Heart right ventricle (tissue), 16 donors: ENCODE results near the gene FRAS1. TPM values are rescaled to one million over a fixed set of nuclear protein-coding genes. Genes with fewer than 3 reads are reported as not detected.
"Not testable (repeated sequence)": the region's sequence is repeated elsewhere in the genome, so short reads cannot be mapped to it uniquely, and the experiment has no call there.

Experiments
- ATAC-seq, 8 donors: fragments of 200-7000 bp; cut with Tn5 transposase; one replicate each; pipeline ENCODE4 v1.9.1; 2020; ENCODE audit warnings: mild to moderate bottlenecking in 8 of 8, moderate library complexity in 8 of 8, moderate number of reproducible peaks in 1 of 8
- DNase-seq, 2 donors: peaks; one replicate each; pipeline ENCODE4 v3.0.0-alpha.2; 2020
- H3K27ac ChIP-seq, 10 donors: fragments of 200-600 bp; sonication (generic) in 2 of 10; one replicate each; pipeline versions ENCODE4 v1.5.0 to v1.8.0; 2020 to 2022; ENCODE audit warnings: mild to moderate bottlenecking in 3 of 10
- H3K27me3 ChIP-seq, 7 donors: fragments of 200-600 bp; one replicate each; pipeline ENCODE4 v1.8.0; 2021 to 2022; ENCODE audit warnings: mild to moderate bottlenecking in 2 of 7
- H3K36me3 ChIP-seq, 9 donors: fragments of 200-600 bp; sonication (generic) in 1 of 9; one replicate each; pipeline versions ENCODE4 v1.5.0 to v1.8.0; 2020 to 2022; ENCODE audit warnings: mild to moderate bottlenecking in 2 of 9
- H3K4me1 ChIP-seq, 9 donors: fragments of 200-600 bp; sonication (generic) in 1 of 9; one replicate each; pipeline versions ENCODE4 v1.5.0 to v1.8.0; 2020 to 2022; ENCODE audit warnings: mild to moderate bottlenecking in 4 of 9
- H3K4me3 ChIP-seq, 10 donors: fragments of 200-600 bp; sonication (generic) in 2 of 10; one replicate each; pipeline versions ENCODE4 v1.5.0 to v1.8.0; 2020 to 2022; ENCODE audit warnings: mild to moderate bottlenecking in 7 of 10, moderate library complexity in 2 of 10
- H3K9me3 ChIP-seq, 11 donors: fragments of 200-600 bp in 10 of 11; sonication (generic) in 2 of 11; one replicate each; pipeline versions ENCODE4 v1.5.0 to v1.8.0; 2013 to 2022; ENCODE audit warnings: mild to moderate bottlenecking in 2 of 11, control low read depth in 1 of 11, moderate library complexity in 1 of 11
- CTCF ChIP-seq, 9 donors: fragments of 200-600 bp; sonication (generic) in 2 of 9; IDR thresholded peaks; one replicate each; pipeline versions ENCODE4 v1.5.0 to v1.8.0; 2021 to 2022; ENCODE audit warnings: antibody characterized with exemption in 9 of 9, mild to moderate bottlenecking in 5 of 9, moderate library complexity in 1 of 9
- WGBS, 2 donors: extraction: QIAGEN DNeasy Blood & Tissue Kit; methylation state at CpG; one replicate each; pipeline ENCODE4 v1.1.7; 2013; ENCODE audit warnings: inconsistent platforms in 1 of 2; 5-methylcytosine and 5-hydroxymethylcytosine counted together
- intact Hi-C, 10 donors: fragments of 100-400 bp; cut with DNase I; formaldehyde crosslinking; loops; one replicate each; pipeline versions ENCODE4 v1.11.1 to v1.14.2; 2022
- polyA plus RNA-seq, 2 donors: library from polyadenylated mRNA; stranded (reverse); fragments of 200-250 nt; gene quantifications; one replicate each; pipeline ENCODE4 v1.2.3, GENCODE V29; 2013
- total RNA-seq, 10 donors: library from RNA; stranded (reverse); fragmentation: NEBNext Ultra II Directional in 3 of 10; extraction: Animal tissue kit (Norgen Biotek cat#: 25700) in 3 of 10; gene quantifications; one replicate each; pipeline versions ENCODE4 v1.2.1 to v1.2.4, GENCODE V29; 2021 to 2023
- donor health status: Arrhythmogenic right ventricular cardiomyopathy.
- donor health status: ischemic (EF 13 %, LVEDD 7.1; RV severe dilation, severe dysfunction).
- donor health status: healthy with polysubstance abuse.
- donor health status: DM: no; HTN: yes; CAD: no.
- donor health status: DM: no; HTN: no; CAD: no.
- donor health status: ischemic (EF 25% LVEDD 6.9; RV normal size, moderate dysfunction).
- donor health status: ischemic (EF 25% LVEDD 5.7; RV mildly dilated, moderate dysfunction).
- donor health status: healthy.
- donor health status: DM: yes; HTN: yes; CAD: no.
- donor health status: Ischemic cardiomyopathy.
- donor health status: ischemic (EF 35%, LVEDD 5.7; RV mildly dilated, moderate dysfunction).
- donor health status: nonischemic (EF 11% LVEDD 7.7; RV severe dilation, severe dysfunction).
- donor health status: DM: yes; HTN: yes; CAD: no.
- donor health status: PGD.
- donor health status: ischemic (EF 29% LVEDD 5.4; RV normal size, mild dysfunction).
- donor health status: nonischemic (EF 23%, LVEDD 6.1; RV moderate dilation, normal function).

The FRAS1 gene
- total and polyA plus RNA-seq, 12 donors = 0.93 to 6.2 (median 3.1) TPM

DNA sequence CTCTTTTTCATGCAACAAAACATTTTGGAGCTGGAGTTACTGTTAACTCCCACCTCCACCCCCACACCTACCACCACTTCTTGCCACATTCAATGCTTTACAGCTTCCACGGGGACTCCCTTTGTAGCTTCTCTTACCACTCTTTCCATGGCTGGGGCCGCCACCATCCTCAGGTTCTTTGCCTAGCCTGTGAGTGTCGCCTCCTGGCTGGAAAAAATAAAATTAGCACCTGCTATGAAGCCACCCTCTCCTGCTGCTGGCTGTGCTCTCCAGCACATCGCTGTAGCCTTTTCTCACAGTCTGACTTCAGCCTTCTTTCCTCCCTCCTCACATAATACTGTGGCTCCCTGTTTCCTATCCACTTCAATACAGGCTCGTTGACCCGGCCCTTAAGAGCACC lies 114.4 kb downstream of the FRAS1 start:
- H3K27ac ChIP-seq = no peak overlapping the region
- ATAC-seq (no peak), DNase-seq (no peak)
- WGBS, 2 donors = 89% methylated on average over 6 of the region's 6 CpGs
- TF ChIP-seq CTCF (IDR thresholded peaks at IDR 0.05) = no peak
- no peaks in the 10 kb centered on the region for H3K4me1 ChIP-seq
- no peak overlapping the region for H3K4me3 ChIP-seq
- no peaks in the 10 kb centered on the region for H3K27me3 ChIP-seq
- intact Hi-C loops = no loop called here
- no peaks in the 10 kb centered on the region for H3K9me3 ChIP-seq
- H3K36me3 ChIP-seq = no peaks in the 10 kb centered on the region

GRCh38 chr4:78174891-78175290 lies 117.8 kb downstream of the FRAS1 start:
- Histone ChIP-seq H3K4me3 (no peak overlapping the region), H3K36me3 (no peaks in the 10 kb centered on the region), H3K27me3 (no peaks in the 10 kb centered on the region), H3K9me3 (no peaks in the 10 kb centered on the region), H3K4me1 (no peaks in the 10 kb centered on the region), H3K27ac (no peak overlapping the region)
- TF ChIP-seq CTCF (IDR thresholded peaks at IDR 0.05) = no peak
- 71 to 78% methylated on average over 5 of the region's 5 CpGs for WGBS, 2 donors
- intact Hi-C loops = no loop called here
- ATAC-seq = no peak
- DNase-seq = no peak

DNA sequence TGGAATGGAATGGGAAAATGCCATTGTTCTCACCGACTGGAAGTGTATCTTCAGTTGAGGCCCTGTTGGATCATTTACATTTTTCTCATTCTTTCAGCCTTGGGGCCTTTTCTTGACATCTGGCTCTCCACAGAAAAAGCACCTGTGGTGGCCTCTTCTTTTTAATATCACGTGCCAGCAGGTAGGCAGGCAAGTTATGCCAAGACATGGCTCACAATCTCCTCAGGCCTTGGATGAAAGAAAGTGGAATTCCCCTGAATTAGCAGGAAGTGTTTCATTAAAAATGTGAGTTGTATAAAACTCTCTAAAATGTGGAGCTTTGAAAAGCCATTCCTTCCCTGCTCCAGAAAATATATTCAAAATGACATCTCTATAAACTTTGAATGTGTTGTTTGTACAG lies 122.1 kb downstream of the FRAS1 start:
- Histone ChIP-seq H3K27me3 (no peaks in the 10 kb centered on the region), H3K36me3 (no peaks in the 10 kb centered on the region), H3K27ac (no peak overlapping the region), H3K4me3 (no peak overlapping the region), H3K9me3 (no peaks in the 10 kb centered on the region), H3K4me1 (no peaks in the 10 kb centered on the region)
- TF ChIP-seq CTCF (IDR thresholded peaks at IDR 0.05) = no peak
- intact Hi-C loops = no loop called here
- WGBS, 2 donors = 65 to 77% methylated on average over 2 of the region's 2 CpGs
- no peak for ATAC-seq
- DNase-seq = no peak

GRCh38 chr4:78181681-78182234 lies 124.6 kb downstream of the FRAS1 start:
- H3K27ac ChIP-seq, H3K4me1 ChIP-seq, ATAC-seq, intact Hi-C loops, DNase-seq, H3K9me3 ChIP-seq, H3K27me3 ChIP-seq, H3K36me3 ChIP-seq, H3K4me3 ChIP-seq: not testable (repeated sequence)
- WGBS, 2 donors = 97 to 98% methylated on average over 36 of the region's 36 CpGs

DNA sequence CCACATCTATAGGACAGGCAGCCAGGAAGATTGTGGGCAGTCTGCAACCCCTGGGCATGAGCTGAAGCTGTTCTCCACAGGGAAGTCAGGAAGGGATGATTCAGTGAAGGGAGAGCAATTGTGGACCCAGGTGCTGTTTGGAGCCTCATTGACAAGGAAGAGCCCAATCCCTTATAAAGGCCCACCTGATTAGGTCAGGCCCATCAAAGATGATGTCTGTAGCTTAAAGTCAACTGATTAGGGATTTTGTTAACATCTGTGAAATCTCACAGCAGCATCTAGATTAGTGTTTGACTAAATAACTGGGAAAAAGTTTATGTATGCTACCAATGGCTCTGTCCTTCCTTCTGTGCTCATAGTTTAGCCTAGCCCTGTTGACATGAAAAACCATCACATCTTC lies 127.5 kb downstream of the FRAS1 start:
- Histone ChIP-seq H3K4me1 (peaks cover 0 to 5% (median 0%) of the 10 kb centered on the region in 9 donors), H3K27ac (no peak overlapping the region), H3K9me3 (no peaks in the 10 kb centered on the region), H3K27me3 (no peaks in the 10 kb centered on the region), H3K36me3 (no peaks in the 10 kb centered on the region), H3K4me3 (no peak overlapping the region)
- intact Hi-C loops = no loop called here
- no peak for TF ChIP-seq CTCF (IDR thresholded peaks at IDR 0.05)
- DNase-seq = no peak
- no peak for ATAC-seq
